ENCODE data around the gene NAGPA.

Gene NAGPA

DNA sequence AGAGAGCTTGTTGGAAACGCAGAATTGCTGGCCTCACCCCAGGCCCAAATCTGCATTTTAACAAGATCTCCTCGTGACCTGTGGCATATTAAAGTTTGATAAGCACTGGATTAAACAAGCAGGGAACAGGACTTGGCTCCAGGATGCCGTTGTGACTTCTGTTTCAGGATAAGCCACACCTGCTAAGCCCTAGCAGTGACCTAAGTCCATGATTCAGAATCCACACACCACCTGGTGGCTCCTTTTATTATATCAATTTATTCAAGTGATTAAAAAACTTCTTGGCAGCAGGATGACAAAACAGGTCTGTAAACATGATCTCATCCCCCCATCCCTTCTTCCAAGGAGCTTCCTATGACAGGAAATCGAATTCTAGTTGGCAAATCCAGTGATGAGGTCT, 9.1 kb downstream of the NAGPA start:
- ATAC-seq, result no peak
- no peaks in the 10 kb centered on the region for H3K4me1 Mint-ChIP-seq
- H3K27me3 Mint-ChIP-seq, result no peaks in the 10 kb centered on the region
- no peaks in the 10 kb centered on the region for H3K9me3 Mint-ChIP-seq
- H3K36me3 Mint-ChIP-seq, result peaks cover 29% of the 10 kb centered on the region
- no peak overlapping the region for H3K4me3 Mint-ChIP-seq
- no peak overlapping the region for H3K27ac Mint-ChIP-seq

DNA sequence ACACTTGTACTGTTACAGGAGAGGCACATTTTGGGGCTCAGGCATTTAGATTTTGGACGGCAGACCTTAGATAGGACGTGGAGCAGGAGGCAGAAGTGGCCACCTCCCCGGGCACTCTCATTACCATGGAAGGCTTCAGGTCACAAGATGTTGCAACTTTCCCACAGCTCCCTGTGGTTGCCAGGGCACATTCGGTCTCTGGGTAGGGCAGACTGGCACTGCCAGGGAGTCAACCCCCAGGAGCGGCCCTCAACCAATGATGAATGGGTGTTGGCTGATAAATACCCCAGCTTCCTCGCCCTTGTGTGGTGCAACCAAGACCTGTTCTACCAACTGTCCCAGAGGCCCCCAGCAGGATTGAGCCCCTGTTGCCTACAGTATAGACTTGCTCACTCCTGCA, 11.2 kb downstream of the NAGPA start:
- Mint-ChIP-seq H3K27ac (no peak overlapping the region), H3K27me3 (no peaks in the 10 kb centered on the region), H3K4me3 (no peak overlapping the region), H3K36me3 (peaks cover 10% of the 10 kb centered on the region), H3K4me1 (no peaks in the 10 kb centered on the region), H3K9me3 (no peaks in the 10 kb centered on the region)
- no peak for ATAC-seq

DNA sequence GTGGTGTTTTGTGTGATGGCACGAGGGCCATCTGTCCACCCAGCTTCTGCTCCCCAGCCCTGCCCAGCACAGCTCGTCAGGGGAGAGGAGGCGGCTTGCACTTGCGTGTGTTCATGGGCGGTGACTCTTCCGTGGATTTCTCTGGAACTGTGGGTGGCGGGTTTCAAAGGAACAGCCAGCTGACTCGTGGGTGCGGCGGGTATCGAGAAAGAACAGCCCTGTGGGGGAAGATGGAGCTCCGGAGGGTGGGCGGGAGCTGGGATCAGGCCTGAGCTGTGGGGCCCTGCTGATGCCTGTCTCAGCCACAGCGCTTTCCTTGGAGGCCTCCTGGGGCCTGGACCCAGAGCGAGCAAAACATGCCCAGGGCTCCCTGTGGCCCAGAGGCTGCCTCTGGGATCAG, 13.2 kb downstream of the NAGPA start:
- H3K9me3 Mint-ChIP-seq, result no peaks in the 10 kb centered on the region
- no peaks in the 10 kb centered on the region for H3K27me3 Mint-ChIP-seq
- H3K4me3 Mint-ChIP-seq, result no peak overlapping the region
- no peaks in the 10 kb centered on the region for H3K4me1 Mint-ChIP-seq
- ATAC-seq, result no peak
- no peaks in the 10 kb centered on the region for H3K36me3 Mint-ChIP-seq
- no peak overlapping the region for H3K27ac Mint-ChIP-seq

DNA sequence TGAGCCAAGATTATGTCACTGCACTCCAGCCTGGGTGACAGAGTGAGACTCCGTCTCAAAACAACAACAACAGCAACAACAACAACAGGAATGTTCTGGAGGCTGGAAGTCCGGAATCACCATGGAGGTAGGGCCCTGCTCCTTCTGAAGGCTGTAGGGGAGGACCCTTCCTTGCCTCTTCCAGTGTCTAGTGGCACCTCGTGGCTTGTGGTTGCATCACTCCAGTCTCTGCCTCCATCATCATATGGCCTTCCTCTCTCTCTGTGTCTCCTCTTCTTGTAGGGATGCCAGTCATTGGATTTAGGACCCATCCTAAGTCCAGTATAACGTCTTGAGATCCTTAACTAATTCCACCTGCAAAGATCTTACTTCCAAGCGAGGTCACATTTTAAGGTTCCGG, 14.0 kb downstream of the NAGPA start:
- Mint-ChIP-seq H3K36me3 (no peaks in the 10 kb centered on the region), H3K4me3 (no peak overlapping the region), H3K27me3 (no peaks in the 10 kb centered on the region), H3K27ac (no peak overlapping the region), H3K9me3 (no peaks in the 10 kb centered on the region), H3K4me1 (no peaks in the 10 kb centered on the region)
- ATAC-seq, result no peak

DNA sequence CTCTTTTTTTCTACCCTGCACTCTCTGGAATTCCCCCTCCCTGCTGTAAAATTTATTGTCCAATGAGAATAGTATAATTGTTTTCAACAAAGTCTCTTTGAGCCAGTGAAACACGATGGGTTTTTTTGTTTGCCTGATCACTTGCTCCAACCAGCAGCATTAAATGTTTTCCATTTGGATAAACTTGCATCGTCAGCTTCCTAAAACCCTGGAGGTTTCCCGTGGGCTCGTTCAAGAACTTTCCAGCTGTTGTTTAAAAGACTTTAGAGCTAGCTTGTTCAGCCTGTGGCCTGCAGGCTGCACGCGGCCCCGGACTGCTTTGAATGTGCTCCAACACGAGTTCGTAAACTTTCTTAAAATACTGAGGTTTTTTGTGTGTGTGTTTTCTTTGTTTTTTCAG, 14.9 kb downstream of the NAGPA start:
- no peak for ATAC-seq
- Mint-ChIP-seq H3K36me3 (no peaks in the 10 kb centered on the region), H3K27ac (no peak overlapping the region), H3K4me1 (no peaks in the 10 kb centered on the region), H3K4me3 (no peak overlapping the region), H3K27me3 (peaks cover 7% of the 10 kb centered on the region), H3K9me3 (no peaks in the 10 kb centered on the region)

DNA sequence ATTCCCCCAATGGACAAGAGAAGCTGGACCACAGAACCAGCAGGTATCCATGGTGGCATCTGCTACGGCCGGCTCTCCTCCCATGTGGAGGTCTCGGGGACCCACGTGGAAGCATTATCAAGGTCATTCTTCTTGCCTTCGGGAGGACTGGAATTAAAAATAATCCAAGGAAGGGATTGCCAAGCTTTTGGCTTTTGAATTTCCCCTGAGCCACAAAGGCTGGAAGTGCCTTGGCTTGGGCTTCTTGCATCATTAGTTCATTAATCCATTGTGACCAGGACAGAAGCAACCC, 16.1 kb downstream of the NAGPA start:
- no peak overlapping the region for H3K4me3 Mint-ChIP-seq
- H3K27me3 Mint-ChIP-seq, result peaks cover 8% of the 10 kb centered on the region
- no peaks in the 10 kb centered on the region for H3K4me1 Mint-ChIP-seq
- H3K27ac Mint-ChIP-seq, result no peak overlapping the region
- ATAC-seq, result no peak
- no peaks in the 10 kb centered on the region for H3K9me3 Mint-ChIP-seq
- H3K36me3 Mint-ChIP-seq, result no peaks in the 10 kb centered on the region

DNA sequence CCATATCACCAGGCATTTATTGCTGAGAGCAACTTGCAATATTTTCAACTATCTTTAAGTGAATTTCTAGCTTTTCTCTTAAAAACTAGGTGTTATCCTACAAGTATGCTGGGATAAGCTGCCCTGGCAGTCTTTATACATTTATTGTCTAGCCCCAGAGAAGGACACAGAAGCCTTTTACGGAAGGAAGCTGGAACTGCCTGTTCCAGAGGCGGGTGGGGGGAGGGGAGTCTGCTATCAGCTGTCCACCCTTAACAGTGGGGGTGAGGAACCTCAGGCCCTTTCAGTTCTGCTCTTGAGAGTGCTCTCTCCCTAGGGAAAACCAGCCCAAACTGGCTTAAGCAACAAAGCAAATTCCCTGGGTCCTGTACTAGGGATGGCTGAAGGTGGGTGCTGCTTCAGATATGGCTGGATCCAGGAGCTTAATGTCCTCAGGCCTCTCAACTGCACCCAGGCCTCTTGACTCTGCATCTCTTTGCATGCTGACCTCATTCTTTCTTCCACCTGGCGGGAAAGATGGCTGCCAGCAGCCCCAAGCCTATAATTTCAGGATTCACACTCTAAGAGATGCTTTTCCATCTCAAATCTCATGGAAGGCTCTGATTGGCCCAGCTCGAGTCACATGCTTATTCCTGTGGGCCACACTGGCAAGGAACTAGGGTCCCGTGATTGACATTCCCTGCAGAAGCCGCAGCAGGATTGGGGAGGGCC, 16.6 kb downstream of the NAGPA start:
- Mint-ChIP-seq H3K36me3 (no peaks in the 10 kb centered on the region), H3K9me3 (no peaks in the 10 kb centered on the region), H3K4me3 (no peak overlapping the region), H3K27ac (no peak overlapping the region), H3K27me3 (peaks cover 11% of the 10 kb centered on the region), H3K4me1 (no peaks in the 10 kb centered on the region)
- no peak for ATAC-seq

DNA sequence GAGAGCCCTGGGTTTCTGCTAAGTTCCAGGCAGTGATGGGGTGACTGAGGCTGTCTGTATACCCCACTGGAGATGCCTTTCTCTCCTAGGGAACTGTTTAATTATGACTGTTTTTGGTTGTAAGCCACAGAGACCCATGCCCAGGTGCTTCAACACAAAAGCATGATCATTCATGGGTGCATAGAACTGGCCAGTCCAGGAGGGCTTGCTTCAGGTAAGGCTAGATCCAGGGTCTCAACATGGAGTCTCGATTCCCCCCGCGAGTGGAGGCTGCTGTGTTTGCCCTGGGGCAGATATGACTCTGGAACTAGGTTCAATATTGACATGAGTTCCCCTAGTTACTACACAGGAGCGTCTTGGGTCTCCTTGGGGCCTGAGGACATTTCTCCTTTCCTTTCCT, 17.8 kb downstream of the NAGPA start:
- no peak for ATAC-seq
- no peaks in the 10 kb centered on the region for H3K36me3 Mint-ChIP-seq
- no peak overlapping the region for H3K27ac Mint-ChIP-seq
- no peaks in the 10 kb centered on the region for H3K4me1 Mint-ChIP-seq
- no peak overlapping the region for H3K4me3 Mint-ChIP-seq
- peaks cover 22% of the 10 kb centered on the region for H3K27me3 Mint-ChIP-seq
- H3K9me3 Mint-ChIP-seq, result no peaks in the 10 kb centered on the region

DNA sequence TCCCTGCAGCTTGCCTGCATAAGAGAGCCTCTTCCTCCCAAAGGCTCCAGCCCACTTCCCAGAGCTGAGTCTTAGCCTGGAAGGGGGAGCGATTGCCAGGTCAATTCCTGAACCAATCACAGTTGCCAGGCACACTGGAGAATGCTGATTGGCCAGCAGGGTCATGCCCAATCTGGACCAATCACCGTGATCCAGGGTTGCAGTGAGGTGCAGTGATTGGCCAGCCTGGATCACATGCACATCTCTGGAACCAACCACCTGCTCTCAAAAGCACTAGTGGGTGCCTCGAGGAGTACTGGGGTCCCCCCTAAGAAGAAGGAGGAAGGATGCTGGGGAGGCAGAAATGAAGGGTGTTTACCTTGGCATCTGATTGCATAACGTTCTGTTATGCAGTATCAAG, 18.4 kb downstream of the NAGPA start:
- Mint-ChIP-seq H3K4me3 (no peak overlapping the region), H3K9me3 (no peaks in the 10 kb centered on the region), H3K36me3 (no peaks in the 10 kb centered on the region), H3K27ac (no peak overlapping the region), H3K4me1 (no peaks in the 10 kb centered on the region), H3K27me3 (peaks cover 28% of the 10 kb centered on the region)
- no peak for ATAC-seq

DNA sequence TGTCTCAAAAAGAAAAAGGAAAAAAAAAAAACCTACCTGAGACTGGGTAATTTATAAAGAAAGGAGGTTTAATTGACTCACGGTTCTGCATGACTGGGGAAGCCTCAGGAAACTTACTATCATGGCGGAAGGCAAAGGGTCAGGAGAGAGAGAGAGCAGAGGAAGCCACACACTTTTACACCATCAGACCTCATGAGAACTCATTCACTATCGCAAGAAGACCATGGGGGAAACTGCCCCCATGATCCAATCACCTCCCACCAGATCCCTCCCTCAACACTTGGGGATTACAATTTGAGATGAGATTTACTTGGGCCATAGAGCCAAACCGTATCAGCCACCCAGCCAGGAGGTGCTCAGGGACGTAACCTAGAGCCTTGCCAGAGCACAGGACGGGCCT, 20.8 kb downstream of the NAGPA start:
- peaks cover 44% of the 10 kb centered on the region for H3K27me3 Mint-ChIP-seq
- no peaks in the 10 kb centered on the region for H3K36me3 Mint-ChIP-seq
- peaks cover 3% of the 10 kb centered on the region for H3K9me3 Mint-ChIP-seq
- no peak for ATAC-seq
- H3K4me3 Mint-ChIP-seq, result no peak overlapping the region
- H3K27ac Mint-ChIP-seq, result no peak overlapping the region
- no peaks in the 10 kb centered on the region for H3K4me1 Mint-ChIP-seq

DNA sequence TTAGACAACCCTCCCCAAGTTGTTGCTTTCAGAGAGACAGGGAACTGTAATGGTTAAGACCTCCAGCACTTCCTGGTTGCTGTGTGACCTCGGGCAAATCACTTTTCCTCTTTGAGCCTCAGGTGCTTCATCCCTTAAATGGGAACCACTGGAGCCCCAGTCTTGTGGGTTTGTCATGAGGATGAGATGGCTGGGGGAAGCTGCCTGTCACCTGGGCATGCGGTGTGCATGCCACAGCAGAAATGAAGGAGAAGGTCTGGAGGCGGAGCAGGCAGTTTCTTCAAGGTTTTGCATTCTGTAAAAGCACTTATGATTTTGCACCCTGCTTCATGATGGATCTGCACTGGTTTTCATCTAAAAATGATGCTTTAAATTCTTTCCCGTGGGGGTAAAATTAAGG, 22.1 kb downstream of the NAGPA start:
- Mint-ChIP-seq H3K27me3 (peaks cover 44% of the 10 kb centered on the region), H3K9me3 (peaks cover 3% of the 10 kb centered on the region), H3K4me3 (no peak overlapping the region), H3K36me3 (no peaks in the 10 kb centered on the region), H3K27ac (no peak overlapping the region), H3K4me1 (no peaks in the 10 kb centered on the region)
- ATAC-seq, result no peak

DNA sequence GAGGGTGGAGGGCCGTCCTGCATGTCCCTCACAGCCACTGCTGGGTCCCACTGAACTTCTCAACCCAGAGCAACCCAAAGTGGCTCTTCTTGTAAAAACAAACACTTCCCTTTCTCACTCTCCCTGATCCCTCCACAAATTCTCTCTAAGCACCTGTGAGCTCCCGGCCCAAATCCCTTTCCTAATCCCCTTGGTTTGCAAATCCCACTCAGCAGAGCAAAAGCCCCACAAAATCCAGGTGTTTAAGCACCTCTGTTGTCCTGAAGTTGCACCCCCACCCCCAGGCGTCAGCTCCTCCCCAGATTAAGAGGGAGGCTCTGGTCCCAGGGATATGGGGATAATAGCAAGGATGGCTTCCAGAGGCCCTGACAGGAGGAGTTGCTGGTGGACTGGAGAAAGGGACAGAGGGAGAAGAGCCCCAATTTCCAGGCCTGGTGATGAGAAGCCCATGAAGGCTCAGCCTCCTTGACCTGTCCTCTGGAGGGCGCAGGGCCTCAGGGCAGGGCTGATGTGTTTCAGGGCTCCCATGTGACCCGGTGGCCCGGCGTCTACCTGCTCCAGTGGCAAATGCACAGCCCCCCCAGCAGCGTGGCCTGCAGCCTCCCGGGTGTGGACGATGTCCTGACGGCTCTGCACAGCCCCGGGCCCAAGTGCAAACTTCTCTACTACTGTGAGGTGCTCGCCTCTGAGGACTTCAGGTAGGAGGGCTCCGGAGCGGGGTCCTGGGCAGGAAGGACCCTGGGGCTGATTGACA, 23.0 kb downstream of the NAGPA start:
- H3K9me3 Mint-ChIP-seq, result peaks cover 3% of the 10 kb centered on the region
- H3K27me3 Mint-ChIP-seq, result peaks cover 44% of the 10 kb centered on the region
- no peaks in the 10 kb centered on the region for H3K4me1 Mint-ChIP-seq
- ATAC-seq, result no peak
- no peak overlapping the region for H3K27ac Mint-ChIP-seq
- H3K36me3 Mint-ChIP-seq, result no peaks in the 10 kb centered on the region
- no peak overlapping the region for H3K4me3 Mint-ChIP-seq

DNA sequence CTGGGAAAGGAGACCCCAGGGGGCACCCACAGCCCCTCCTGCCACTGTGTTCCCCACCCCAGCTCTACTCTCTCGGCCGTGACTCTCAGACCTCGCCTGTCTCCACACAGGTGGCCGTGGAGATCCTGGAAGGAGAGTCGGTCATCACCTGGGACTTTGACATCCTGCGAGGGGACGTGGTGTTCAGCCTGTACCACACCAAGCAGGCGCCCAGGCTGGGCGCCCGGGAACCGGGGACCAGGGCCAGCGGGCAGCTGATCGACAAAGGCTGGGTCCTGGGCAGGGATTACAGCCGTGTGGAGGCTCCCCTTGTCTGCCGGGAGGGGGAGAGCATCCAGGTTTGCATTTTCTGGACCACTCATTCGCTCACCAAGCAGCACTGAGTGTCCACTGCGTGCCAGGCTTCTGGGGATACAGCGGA, 25.4 kb downstream of the NAGPA start:
- Mint-ChIP-seq H3K36me3 (no peaks in the 10 kb centered on the region), H3K9me3 (peaks cover 3% of the 10 kb centered on the region), H3K4me3 (no peak overlapping the region), H3K4me1 (no peaks in the 10 kb centered on the region), H3K27ac (no peak overlapping the region), H3K27me3 (peaks cover 54% of the 10 kb centered on the region)
- ATAC-seq, result no peak

DNA sequence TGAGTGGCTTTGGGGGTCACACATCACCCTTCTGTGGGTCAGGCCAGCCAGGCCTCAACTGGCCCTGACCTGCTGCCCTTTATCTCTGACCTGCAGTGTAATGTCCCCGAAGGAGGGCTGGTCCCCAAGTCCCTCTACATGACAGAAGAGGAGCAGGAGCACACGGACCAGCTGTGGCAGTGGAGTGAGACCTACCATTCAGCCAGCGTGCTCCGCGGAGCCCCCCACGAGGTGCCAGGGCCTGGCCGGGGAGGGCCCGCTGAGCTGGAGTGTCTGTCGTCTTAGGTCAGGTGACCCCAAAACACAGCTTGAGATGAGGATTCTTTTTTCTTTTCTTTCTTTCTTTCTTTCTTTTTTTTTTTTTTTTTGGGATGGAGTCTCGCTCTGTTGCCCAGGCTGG, 26.5 kb downstream of the NAGPA start:
- no peak for ATAC-seq
- Mint-ChIP-seq H3K4me1 (no peaks in the 10 kb centered on the region), H3K27me3 (peaks cover 56% of the 10 kb centered on the region)

DNA sequence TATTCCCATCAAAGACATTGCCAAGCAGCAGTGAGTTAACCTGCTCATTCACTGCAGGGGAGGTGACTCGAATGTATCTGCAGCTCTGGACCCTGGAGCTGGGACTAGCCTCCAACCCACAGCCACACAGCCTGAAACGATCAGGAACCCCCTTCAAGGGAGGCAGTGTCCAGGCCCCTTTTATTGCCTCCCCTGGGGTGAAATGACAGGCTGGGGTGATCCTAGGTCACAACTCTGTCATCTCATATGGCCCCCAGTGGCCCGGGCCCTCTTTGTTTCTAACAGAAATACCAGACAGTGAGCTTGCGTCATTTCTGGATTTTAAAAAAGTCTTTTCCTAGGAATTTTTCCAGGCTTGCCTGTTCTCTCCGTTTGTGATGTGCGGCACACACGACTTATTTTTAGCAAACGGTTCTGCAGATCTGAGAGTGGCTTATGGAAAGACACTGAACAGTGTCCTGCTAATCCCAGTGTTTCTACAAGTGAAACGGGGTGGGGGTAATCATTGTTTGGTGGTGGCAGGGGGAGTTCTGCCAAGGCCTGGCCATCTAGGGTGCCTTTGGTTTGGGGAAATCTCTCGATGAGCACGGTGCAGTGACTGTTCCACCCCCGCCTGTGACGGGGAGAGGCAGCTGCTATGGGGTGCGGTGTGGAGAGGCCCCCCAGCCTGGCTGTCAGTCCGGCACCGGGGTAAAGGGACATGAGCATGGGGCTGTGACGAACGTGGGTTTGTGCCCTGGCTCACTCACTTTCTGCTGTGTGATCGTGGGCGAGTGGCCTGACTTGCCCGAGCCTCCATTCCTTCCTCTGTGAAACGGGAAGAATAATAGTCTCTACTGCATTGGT, 27.2 kb downstream of the NAGPA start:
- no peak for ATAC-seq
- H3K36me3 Mint-ChIP-seq, result no peaks in the 10 kb centered on the region
- peaks cover 3% of the 10 kb centered on the region for H3K4me1 Mint-ChIP-seq
- no peak overlapping the region for H3K27ac Mint-ChIP-seq
- no peak overlapping the region for H3K4me3 Mint-ChIP-seq
- H3K27me3 Mint-ChIP-seq, result peaks cover 56% of the 10 kb centered on the region
- H3K9me3 Mint-ChIP-seq, result peaks cover 3% of the 10 kb centered on the region

More for the DNA sequence above, 26.5 kb downstream of the NAGPA start:
- H3K4me3 Mint-ChIP-seq, result no peak overlapping the region
- H3K36me3 Mint-ChIP-seq, result no peaks in the 10 kb centered on the region
- H3K27ac Mint-ChIP-seq, result no peak overlapping the region
- H3K9me3 Mint-ChIP-seq, result peaks cover 3% of the 10 kb centered on the region

DNA sequence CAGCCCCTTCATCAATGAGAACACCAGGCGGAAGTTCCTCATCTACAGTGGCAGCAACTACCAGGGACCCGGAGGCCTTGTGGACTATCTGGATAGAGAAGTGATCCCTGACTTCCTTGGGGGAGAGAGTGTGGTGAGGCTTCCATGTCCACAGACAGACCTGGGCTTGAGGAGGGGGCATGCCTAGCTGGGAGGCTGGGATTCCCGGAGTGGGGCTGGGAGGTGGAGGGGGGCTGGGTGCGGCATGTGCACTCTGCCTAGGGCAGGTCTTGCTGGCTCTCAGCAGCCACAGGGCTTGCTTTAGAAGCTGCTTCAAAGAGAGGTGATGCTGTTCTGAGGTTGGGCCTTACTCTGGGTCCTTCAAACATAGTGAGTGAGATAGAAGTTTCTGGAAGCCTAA, 27.8 kb downstream of the NAGPA start:
- Mint-ChIP-seq H3K36me3 (no peaks in the 10 kb centered on the region), H3K27me3 (peaks cover 57% of the 10 kb centered on the region), H3K27ac (no peak overlapping the region), H3K4me1 (peaks cover 6% of the 10 kb centered on the region), H3K9me3 (peaks cover 3% of the 10 kb centered on the region), H3K4me3 (no peak overlapping the region)
- no peak for ATAC-seq

All from stimulated activated memory B cell treated with anti-CD40 and anti-IgM and Interleukin-4, amounts not matched to agents 10 μg/mL and 1 μg/mL and 100 μg/mL, for 72 hours (primary cell).